Brain microvascular endothelial cell (primary cell): ENCODE results near the gene ZKSCAN8.
A peak's percentile ranks its signal among the peaks of the same experiment; 100 is the strongest.
"Not testable (repeated sequence)": the region's sequence is repeated elsewhere in the genome, so short reads cannot be mapped to it uniquely, and the experiment has no call there.

Experiments used
- DNase-seq: peaks from one replicate; pipeline ENCODE4 v3.0.0-alpha.2; 2020
- H3K27ac ChIP-seq: fragments of 250-450 bp; sonication (Bioruptor Pico); 2 replicates; pipeline ENCODE4 v1.5.1; 2020; ENCODE audit warnings: mild to moderate bottlenecking, moderate library complexity
- H3K27me3 ChIP-seq: fragments of 250-450 bp; sonication (Bioruptor Pico); replicated peaks from 2 replicates; pipeline ENCODE4 v1.5.1; 2020; ENCODE audit warnings: mild to moderate bottlenecking
- H3K36me3 ChIP-seq: fragments of 250-450 bp; sonication (Bioruptor Pico); replicated peaks from 2 replicates; pipeline ENCODE4 v1.5.1; 2020; ENCODE audit warnings: mild to moderate bottlenecking
- H3K4me3 ChIP-seq: 2 replicates; pipeline ENCODE4 v1.5.1; 2011; ENCODE audit warnings: low read depth, mild to moderate bottlenecking, control low read depth, low read length, moderate library complexity
- CTCF ChIP-seq: IDR thresholded peaks from 2 replicates; pipeline ENCODE4 v1.5.1; 2011; ENCODE audit warnings: low read depth, mild to moderate bottlenecking, moderate library complexity, low read length, control low read depth, inconsistent platforms; ENCODE audit errors: missing control alignments
- in situ Hi-C: cut with HindIII; loops from 2 replicates; pipeline ENCODE4 v1.10.0; 2017; ENCODE audit warnings: low sequenced_read_pairs, low pct_ligation_motif_present

ZKSCAN8 gene

GRCh38 chr6:28141500-28142329 lies at the start of gene ZKSCAN8:
TSS of gene ZKSCAN8 (plus strand) at chr6:28141883. CDS start at chr6:28148408, 6,525 bp downstream.
- no peak for TF ChIP-seq CTCF
- in situ Hi-C loops = no loop called here
- Histone ChIP-seq H3K27ac (peak within 1 kb of the TSS; percentile 71), H3K27me3 (no peaks in the 10 kb centered on the region), H3K4me3 (peak within 1 kb of the TSS; percentile 97), H3K36me3 (peaks cover 4% of the 10 kb centered on the region)
- DNase-seq = peak; percentile 85

DNA sequence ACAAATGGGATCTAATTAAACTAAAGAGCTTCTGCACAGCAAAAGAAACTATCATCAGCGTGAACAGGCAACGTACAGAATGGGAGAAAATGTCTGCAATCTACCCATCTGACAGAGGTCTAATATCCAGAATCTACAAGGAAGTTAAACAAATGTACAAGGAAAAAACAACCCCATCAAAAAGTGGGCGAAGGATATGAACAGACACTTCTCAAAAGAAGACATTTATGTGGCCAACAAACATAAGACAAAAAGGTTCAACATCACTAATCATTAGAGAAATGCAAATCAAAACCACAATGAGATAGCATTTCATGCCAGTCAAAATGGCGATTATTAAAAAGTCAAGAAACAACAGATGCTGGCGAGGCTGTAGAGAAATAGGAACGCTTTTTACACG lies 39.5 kb upstream of the ZKSCAN8 start:
- H3K36me3 ChIP-seq, H3K4me3 ChIP-seq, H3K27me3 ChIP-seq, H3K27ac ChIP-seq, DNase-seq, in situ Hi-C loops: not testable (repeated sequence)

- H3K4me3 ChIP-seq, DNase-seq, H3K27ac ChIP-seq, H3K36me3 ChIP-seq, in situ Hi-C loops, H3K27me3 ChIP-seq: not testable (repeated sequence)
Measured at GRCh38 chr6:28102699-28103098, 39.0 kb upstream of the ZKSCAN8 start.

DNA sequence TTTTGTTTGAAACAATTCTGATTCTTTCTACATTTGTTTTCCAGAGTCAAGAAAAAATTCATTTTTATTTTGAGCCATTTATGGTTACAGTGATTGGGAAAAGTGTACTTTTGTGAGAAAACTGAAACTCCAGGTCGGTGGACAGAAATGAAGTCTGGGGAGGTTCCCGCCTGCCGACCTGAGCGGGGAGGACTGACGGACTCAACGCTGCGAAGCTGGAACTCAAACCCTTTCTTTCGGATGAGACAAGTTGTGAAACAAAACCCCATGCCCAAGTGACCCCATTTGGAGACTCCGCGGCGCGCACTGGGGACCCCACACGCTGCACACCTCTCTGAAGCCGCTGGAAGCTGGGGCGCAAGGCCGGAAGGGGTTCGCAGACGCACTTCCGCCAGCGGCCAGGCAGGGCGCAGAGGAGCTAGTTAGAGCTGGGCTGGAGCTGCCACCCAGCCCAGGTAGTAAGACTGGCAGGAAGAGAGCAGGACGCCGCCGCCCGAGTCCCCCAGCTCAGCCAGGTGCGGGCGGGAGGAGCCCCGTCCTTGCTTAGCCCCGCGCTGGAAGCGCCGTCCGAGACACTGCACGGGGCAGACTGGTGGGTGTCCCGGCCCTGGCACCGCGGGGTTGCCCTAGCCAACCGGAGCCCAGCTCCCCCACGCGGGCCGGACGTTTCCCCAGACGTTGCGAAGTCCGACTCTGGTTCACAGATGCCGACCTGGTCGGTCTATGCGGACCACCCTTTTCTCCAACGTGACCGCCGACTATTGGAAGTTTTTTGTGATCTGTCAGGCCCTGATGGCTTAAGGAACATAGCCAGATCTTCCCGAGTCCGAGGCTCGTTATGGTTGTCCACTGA lies 37.1 kb upstream of the ZKSCAN8 start:
- Histone ChIP-seq H3K27me3 (no peaks in the 10 kb centered on the region), H3K27ac (peak overlapping the region; percentile 42), H3K36me3 (no peaks in the 10 kb centered on the region), H3K4me3 (peak overlapping the region; percentile 77)
- in situ Hi-C loops = no loop called here
- TF ChIP-seq CTCF = peak; percentile 77
- peak; percentile 62 for DNase-seq

GRCh38 chr6:28105245-28105639 lies 36.4 kb upstream of the ZKSCAN8 start:
- no peaks in the 10 kb centered on the region for H3K36me3 ChIP-seq
- TF ChIP-seq CTCF = no peak
- H3K4me3 ChIP-seq = peak overlapping the region; percentile 77
- H3K27ac ChIP-seq = peak overlapping the region; percentile 42
- no peak for DNase-seq
- in situ Hi-C loops = no loop called here
- H3K27me3 ChIP-seq = no peaks in the 10 kb centered on the region

DNA sequence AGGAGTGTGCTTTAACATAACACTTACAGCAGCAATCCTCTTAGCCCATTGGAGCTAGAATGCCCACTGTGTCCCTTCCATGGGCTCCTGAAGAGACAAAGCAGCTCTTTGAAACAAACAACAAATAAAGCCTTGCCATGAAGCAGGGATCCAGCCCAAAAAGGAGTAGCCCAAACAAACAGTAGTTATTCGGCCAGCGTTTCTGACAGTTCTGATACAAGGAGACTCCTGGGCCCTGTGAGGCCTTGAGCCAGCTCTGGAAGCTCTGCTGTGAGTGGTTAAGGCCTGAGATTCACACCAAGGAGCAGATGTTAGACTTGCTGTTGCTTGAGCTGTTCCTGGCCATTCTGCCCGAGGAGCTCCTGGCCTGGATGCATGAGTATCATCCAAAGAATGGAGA lies 34.2 kb upstream of the ZKSCAN8 start:
- Histone ChIP-seq H3K4me3 (no peak overlapping the region), H3K27me3 (no peaks in the 10 kb centered on the region), H3K36me3 (no peaks in the 10 kb centered on the region), H3K27ac (no peak overlapping the region)
- in situ Hi-C loops = no loop called here
- TF ChIP-seq CTCF = no peak
- DNase-seq = no peak
